Testis (tissue), 3 donors: ENCODE data around the gene MYL6B. TPM values are rescaled to one million over a fixed set of nuclear protein-coding genes. Genes with fewer than 3 reads are reported as not detected.

Source experiments
- DNase-seq: peaks from one replicate; pipeline ENCODE4 v3.0.0-alpha.2; 2019
- H3K27ac ChIP-seq, 2 donors: fragments of 200-600 bp; sonication (generic); one replicate each; pipeline ENCODE4 v1.5.1; 2019
- H3K27me3 ChIP-seq: fragments of 200-600 bp; sonication (generic); one replicate; pipeline ENCODE4 v1.5.1; 2019
- H3K36me3 ChIP-seq: fragments of 200-600 bp; sonication (generic); one replicate; pipeline ENCODE4 v1.5.1; 2017; ENCODE audit warnings: low read depth; ENCODE audit errors: missing control alignments
- H3K4me1 ChIP-seq: fragments of 200-600 bp; sonication (generic); one replicate; pipeline ENCODE4 v1.5.1; 2019
- H3K4me3 ChIP-seq, 2 donors: fragments of 200-600 bp; sonication (generic); one replicate each; pipeline ENCODE4 v1.5.1; 2017 to 2019
- H3K9me3 ChIP-seq: fragments of 200-600 bp; sonication (generic); one replicate; pipeline ENCODE4 v1.5.1; 2017
- CTCF ChIP-seq, 3 experiments: fragments of 450-650 bp in 2 of 3; fragments of 200-600 bp in 1 of 3; sonication (generic) in 1 of 3; IDR thresholded peaks; one replicate each; pipeline ENCODE4 v1.5.1; 2016 to 2019; ENCODE audit warnings: antibody characterized with exemption in 3 of 3, mild to moderate bottlenecking in 2 of 3, moderate library complexity in 1 of 3
- POLR2A ChIP-seq: fragments of 450-650 bp; IDR thresholded peaks from one replicate; pipeline ENCODE4 v1.6.1; 2017; ENCODE audit warnings: antibody characterized with exemption, mild to moderate bottlenecking, moderate library complexity
- WGBS, 2 donors: methylation state at CpG; one replicate each; pipeline ENCODE4 v1.1.5; 2018; 5-methylcytosine and 5-hydroxymethylcytosine counted together
- intact Hi-C: fragments of 100-400 bp; cut with DNase I; formaldehyde crosslinking; loops from one replicate; pipeline ENCODE4 v1.15.1; 2023; ENCODE audit warnings: low total_unique reads
- polyA plus RNA-seq: library from polyadenylated mRNA; stranded (reverse); fragments of 350-450 nt; fragmentation: Illumina TruSeq; extraction: RNeasy Lipid Tissue Mini Kit (QIAGEN cat#74804); gene quantifications from one replicate; pipeline ENCODE4 v1.2.3, GENCODE V29; 2014; ENCODE audit warnings: low read depth, low replicate concordance; ENCODE audit not compliant: insufficient read depth
- total RNA-seq, 2 donors: library from RNA; depleted of rRNA; stranded (reverse); fragments of >200 nt; gene quantifications; one replicate each; pipeline ENCODE4 v1.2.3, GENCODE V29; 2016

MYL6B gene
- total and polyA plus RNA-seq, 3 donors from 2014 or later, result 229 to 480 (median 428) TPM

GRCh38 chr12:56205445-56205844 is 53.1 kb downstream of the MYL6B start:
- intact Hi-C loops, result no loop called here

GRCh38 chr12:56206452-56207166 is 54.2 kb downstream of the MYL6B start:
- Histone ChIP-seq H3K4me1 (no peaks in the 10 kb centered on the region), H3K36me3 (no peaks in the 10 kb centered on the region), H3K27ac (no peak overlapping the region), H3K4me3 (no peak overlapping the region), H3K9me3 (no peaks in the 10 kb centered on the region), H3K27me3 (no peaks in the 10 kb centered on the region)
- TF ChIP-seq CTCF (IDR thresholded peaks at IDR 0.05) (peak in 2 of 3 experiments; percentile 49 to 51), POLR2A (no peak)
- WGBS, 2 donors, result 60 to 62% methylated on average over 12 to 14 of the region's 14 CpGs
- intact Hi-C loops, result no loop called here
- peak; percentile 77 for DNase-seq

More at GRCh38 chr12:56205445-56205844, 53.1 kb downstream of the MYL6B start:
- TF ChIP-seq POLR2A (no peak), CTCF (IDR thresholded peaks at IDR 0.05) (no peak)
- no peak overlapping the region for H3K27ac ChIP-seq
- H3K9me3 ChIP-seq, result no peaks in the 10 kb centered on the region
- H3K4me3 ChIP-seq, result no peak overlapping the region
- no peaks in the 10 kb centered on the region for H3K36me3 ChIP-seq
- DNase-seq, result no peak
- no peaks in the 10 kb centered on the region for H3K4me1 ChIP-seq
- H3K27me3 ChIP-seq, result no peaks in the 10 kb centered on the region

Other genes with a start within 250 kb of the MYL6B start
- 10 to 100 TPM; 51.8 to 71.3 TPM for gene PYM1, start 224.7 kb upstream of the MYL6B start, total RNA-seq
- gene PYM1, start 224.7 kb upstream of the MYL6B start, polyA plus RNA-seq, result 51.6 TPM
- 10 to 100 TPM; 28.9 to 40.4 TPM for gene DGKA, start 221.4 kb upstream of the MYL6B start, total RNA-seq
- gene DGKA, start 221.4 kb upstream of the MYL6B start, polyA plus RNA-seq, result 40.3 TPM
- 10 to 100 TPM in 1 of 2 donors, 1 to 10 TPM in 1; 8.9 to 11.1 TPM for gene PMEL, start 186.5 kb upstream of the MYL6B start, total RNA-seq
- gene PMEL, start 186.5 kb upstream of the MYL6B start, polyA plus RNA-seq, result 8.2 TPM
- 10 to 100 TPM; 16.5 to 20.3 TPM for gene CDK2, start 185.8 kb upstream of the MYL6B start, total RNA-seq
- gene CDK2, start 185.8 kb upstream of the MYL6B start, polyA plus RNA-seq, result 19.8 TPM
- gene RAB5B, start 178.5 kb upstream of the MYL6B start, total RNA-seq, result 100 to 1,000 TPM; 144 to 198 TPM
- gene RAB5B, start 178.5 kb upstream of the MYL6B start, polyA plus RNA-seq, result 139 TPM
- gene SUOX, start 155.3 kb upstream of the MYL6B start, total RNA-seq, result 10 to 100 TPM in 1 of 2 donors, 1 to 10 TPM in 1; 9.5 to 14.3 TPM
- 14.1 TPM for gene SUOX, start 155.3 kb upstream of the MYL6B start, polyA plus RNA-seq
- gene IKZF4, start 131.5 kb upstream of the MYL6B start, total RNA-seq, result 10 to 100 TPM; 10.7 to 13.9 TPM
- gene IKZF4, start 131.5 kb upstream of the MYL6B start, polyA plus RNA-seq, result 17.7 TPM
- gene RPS26, start 110.7 kb upstream of the MYL6B start, total RNA-seq, result 100 to 1,000 TPM; 395 to 568 TPM
- 197 TPM for gene RPS26, start 110.7 kb upstream of the MYL6B start, polyA plus RNA-seq
- 1 to 10 TPM; 3.3 to 9.8 TPM for gene ERBB3, start 72.4 kb upstream of the MYL6B start, total RNA-seq
- gene ERBB3, start 72.4 kb upstream of the MYL6B start, polyA plus RNA-seq, result 6.1 TPM
- 10 to 100 TPM; 61.0 to 81.4 TPM for gene PA2G4, start 48.0 kb upstream of the MYL6B start, total RNA-seq
- gene PA2G4, start 48.0 kb upstream of the MYL6B start, polyA plus RNA-seq, result 190 TPM
- gene RPL41, start 36.0 kb upstream of the MYL6B start, total RNA-seq, result 1,000 to 10,000 TPM; 1,066 to 1,985 TPM
- 2,323 TPM for gene RPL41, start 36.0 kb upstream of the MYL6B start, polyA plus RNA-seq
- gene ZC3H10, start 34.3 kb upstream of the MYL6B start, total RNA-seq, result 10 to 100 TPM; 16.2 to 20.6 TPM
- 12.4 TPM for gene ZC3H10, start 34.3 kb upstream of the MYL6B start, polyA plus RNA-seq
- gene ESYT1, start 24.3 kb upstream of the MYL6B start, total RNA-seq, result 10 to 100 TPM; 72.0 to 99.8 TPM
- gene ESYT1, start 24.3 kb upstream of the MYL6B start, polyA plus RNA-seq, result 50.8 TPM
- gene MYL6, start 5.8 kb downstream of the MYL6B start, total RNA-seq, result 1,000 to 10,000 TPM in 1 of 2 donors, 100 to 1,000 TPM in 1; 939 to 1,373 TPM
- gene MYL6, start 5.8 kb downstream of the MYL6B start, polyA plus RNA-seq, result 1,271 TPM
- gene SMARCC2, start 36.9 kb downstream of the MYL6B start, total RNA-seq, result 100 to 1,000 TPM; 106 to 148 TPM
- gene SMARCC2, start 36.9 kb downstream of the MYL6B start, polyA plus RNA-seq, result 69.5 TPM
- 10 to 100 TPM; 63.7 to 70.2 TPM for gene RNF41, start 69.3 kb downstream of the MYL6B start, total RNA-seq
- 49.3 TPM for gene RNF41, start 69.3 kb downstream of the MYL6B start, polyA plus RNA-seq
- 10 to 100 TPM; 27.5 to 30.4 TPM for gene NABP2, start 71.8 kb downstream of the MYL6B start, total RNA-seq
- 40.8 TPM for gene NABP2, start 71.8 kb downstream of the MYL6B start, polyA plus RNA-seq
- under 1 TPM in 1 of 2 donors, not detected in 1; 0.87 TPM for gene SLC39A5, start 77.5 kb downstream of the MYL6B start, total RNA-seq
- 3.9 TPM for gene SLC39A5, start 77.5 kb downstream of the MYL6B start, polyA plus RNA-seq
- 10 to 100 TPM; 26.8 to 32.3 TPM for gene ANKRD52, start 105.8 kb downstream of the MYL6B start, total RNA-seq
- 20.1 TPM for gene ANKRD52, start 105.8 kb downstream of the MYL6B start, polyA plus RNA-seq
- gene COQ10A, start 114.4 kb downstream of the MYL6B start, total RNA-seq, result 10 to 100 TPM; 24.2 to 26.9 TPM
- 10.6 TPM for gene COQ10A, start 114.4 kb downstream of the MYL6B start, polyA plus RNA-seq
- 10 to 100 TPM; 67.8 to 70.2 TPM for gene CS, start 147.7 kb downstream of the MYL6B start, total RNA-seq
- 63.8 TPM for gene CS, start 147.7 kb downstream of the MYL6B start, polyA plus RNA-seq
- 10 to 100 TPM; 62.4 to 63.3 TPM for gene CNPY2, start 163.4 kb downstream of the MYL6B start, total RNA-seq
- gene CNPY2, start 163.4 kb downstream of the MYL6B start, polyA plus RNA-seq, result 82.5 TPM
- gene PAN2, start 181.4 kb downstream of the MYL6B start, total RNA-seq, result 100 to 1,000 TPM; 105 to 155 TPM
- 119 TPM for gene PAN2, start 181.4 kb downstream of the MYL6B start, polyA plus RNA-seq
- gene IL23A, start 186.3 kb downstream of the MYL6B start, total RNA-seq, result 1 to 10 TPM; 8.1 to 8.4 TPM
- gene IL23A, start 186.3 kb downstream of the MYL6B start, polyA plus RNA-seq, result 34.9 TPM
- gene STAT2, start 207.5 kb downstream of the MYL6B start, total RNA-seq, result 100 to 1,000 TPM; 110 to 122 TPM
- 57.0 TPM for gene STAT2, start 207.5 kb downstream of the MYL6B start, polyA plus RNA-seq
- not detected for gene APOF, start 210.3 kb downstream of the MYL6B start, total RNA-seq
- not detected for gene APOF, start 210.3 kb downstream of the MYL6B start, polyA plus RNA-seq